Colonic mucosa (tissue), 4 donors: ENCODE measurements around the gene SLC49A3. TPM values are rescaled to one million over a fixed set of nuclear protein-coding genes. Genes with fewer than 3 reads are reported as not detected.
A peak's percentile ranks its signal among the peaks of the same experiment; 100 is the strongest.
"Not testable (repeated sequence)": the region's sequence is repeated elsewhere in the genome, so short reads cannot be mapped to it uniquely, and the experiment has no call there.

ENCODE experiments used
- DNase-seq: peaks from one replicate; pipeline ENCODE4 v3.0.0-alpha.2; 2020
- H3K27ac ChIP-seq: fragments of 200-600 bp; one replicate; pipeline ENCODE4 v1.8.0; 2021
- H3K27me3 ChIP-seq: fragments of 200-600 bp; one replicate; pipeline ENCODE4 v1.8.0; 2021
- H3K36me3 ChIP-seq: fragments of 200-600 bp; one replicate; pipeline ENCODE4 v1.8.0; 2021
- H3K4me1 ChIP-seq: fragments of 200-600 bp; one replicate; pipeline ENCODE4 v1.8.0; 2021; ENCODE audit warnings: mild to moderate bottlenecking
- H3K4me3 ChIP-seq: fragments of 200-600 bp; one replicate; pipeline ENCODE4 v1.8.0; 2021
- H3K9ac ChIP-seq, 2 donors: one replicate each; pipeline ENCODE4 v1.7.0; 2013; ENCODE audit warnings: control low read depth in 2 of 2, low read depth in 2 of 2, low read length in 2 of 2
- H3K9me3 ChIP-seq: fragments of 200-600 bp; one replicate; pipeline ENCODE4 v1.8.0; 2021
- CTCF ChIP-seq: fragments of 200-600 bp; IDR thresholded peaks from one replicate; pipeline ENCODE4 v1.8.0; 2022; ENCODE audit warnings: antibody characterized with exemption, mild to moderate bottlenecking
- intact Hi-C: fragments of 100-400 bp; cut with DNase I; formaldehyde crosslinking; loops from one replicate; pipeline ENCODE4 v1.14.1; 2022
- total RNA-seq, 2 donors: library from RNA; stranded (reverse); fragmentation: NEBNext Ultra II Directional in 1 of 2; extraction: Animal tissue kit (Norgen Biotek cat#: 25700) in 1 of 2; gene quantifications; one replicate each; pipeline ENCODE4 v1.2.1, GENCODE V29; 2021
- donor health status: healthy.
- donor health status: DM: no; HTN: no; CAD: no.
- donor health status: DM: no; HTN: no; CAD: no.

The SLC49A3 gene
- total RNA-seq, 2 donors from 2014 or later, result 7.1 to 8.4 TPM

- Histone ChIP-seq H3K9me3 (no peaks in the 10 kb centered on the region), H3K36me3 (no peaks in the 10 kb centered on the region), H3K27ac (no peak overlapping the region), H3K27me3 (no peaks in the 10 kb centered on the region), H3K4me1 (no peaks in the 10 kb centered on the region), H3K4me3 (no peak overlapping the region), H3K9ac (no peak overlapping the region)
- DNase-seq, result no peak
- TF ChIP-seq CTCF, result no peak
- intact Hi-C loops, result no loop called here
Measured at GRCh38 chr4:700587-701264, 11.8 kb upstream of the SLC49A3 start.

GRCh38 chr4:699816-700580, 11.0 kb upstream of the SLC49A3 start:
- no peaks in the 10 kb centered on the region for H3K4me1 ChIP-seq

GRCh38 chr4:694341-694940, 5.5 kb upstream of the SLC49A3 start:
- H3K36me3 ChIP-seq, H3K9me3 ChIP-seq, H3K4me3 ChIP-seq, H3K9ac ChIP-seq, intact Hi-C loops, H3K27ac ChIP-seq, H3K27me3 ChIP-seq, DNase-seq, H3K4me1 ChIP-seq: not testable (repeated sequence)

More at GRCh38 chr4:699816-700580, 11.0 kb upstream of the SLC49A3 start:
- Histone ChIP-seq H3K9me3 (no peaks in the 10 kb centered on the region), H3K36me3 (no peaks in the 10 kb centered on the region), H3K9ac (no peak overlapping the region), H3K4me3 (no peak overlapping the region), H3K27me3 (no peaks in the 10 kb centered on the region), H3K27ac (peak overlapping the region; percentile 15)
- no peak for DNase-seq
- no peak for TF ChIP-seq CTCF
- intact Hi-C loops, result no loop called here

- intact Hi-C loops, result no loop called here
- no peak overlapping the region for H3K4me3 ChIP-seq
- no peak for TF ChIP-seq CTCF
- H3K27ac ChIP-seq, result no peak overlapping the region
- no peak overlapping the region for H3K9ac ChIP-seq
- H3K27me3 ChIP-seq, result no peaks in the 10 kb centered on the region
- H3K36me3 ChIP-seq, result no peaks in the 10 kb centered on the region
- no peak for DNase-seq
- H3K9me3 ChIP-seq, result no peaks in the 10 kb centered on the region
- H3K4me1 ChIP-seq, result peaks cover 8% of the 10 kb centered on the region
Measured at GRCh38 chr4:692771-693554, 4.0 kb upstream of the SLC49A3 start.

- DNase-seq, result no peak
- H3K4me1 ChIP-seq, result peaks cover 19% of the 10 kb centered on the region
- H3K27ac ChIP-seq, result peak overlapping the region; percentile 74
- no peak for TF ChIP-seq CTCF
- H3K9ac ChIP-seq, result peak overlapping the region; percentile 75 to 82
- H3K27me3 ChIP-seq, result no peaks in the 10 kb centered on the region
- no peaks in the 10 kb centered on the region for H3K9me3 ChIP-seq
- H3K36me3 ChIP-seq, result no peaks in the 10 kb centered on the region
- peak overlapping the region; percentile 41 for H3K4me3 ChIP-seq
- intact Hi-C loops, result no loop called here
Measured at GRCh38 chr4:689723-690122, 772 bp upstream of the SLC49A3 start.
